ENCODE data around the gene SLC35F3.

The SLC35F3 gene

GRCh38 chr1:233998891-233999290 lies 94.4 kb downstream of the SLC35F3 start:
- no peak for DNase-seq
- H3K36me3 ChIP-seq (ENCODE audit: control insufficient read depth in 4 of 4, insufficient read depth in 4 of 4, low read length in 3 of 4) = no peaks in the 10 kb centered on the region
- no peaks in the 10 kb centered on the region for H3K4me1 ChIP-seq (ENCODE audit: control extremely low read depth in 1 of 4, control insufficient read depth in 4 of 4, insufficient read depth in 4 of 4, low read length in 3 of 4)
- POLR2A ChIA-PET = no interaction called here
- CTCF ChIA-PET = no interaction called here
- H3K9me3 ChIP-seq (ENCODE audit: control extremely low read depth in 1 of 5, control insufficient read depth in 4 of 5, insufficient read depth in 2 of 5, low read depth in 1 of 5, low read length in 4 of 5) = no peaks in the 10 kb centered on the region
- no peak overlapping the region for H3K27ac ChIP-seq (ENCODE audit: insufficient read depth in 1 of 2, low read depth in 1 of 2, low read length in 2 of 2, poor library complexity in 1 of 2, severe bottlenecking in 2 of 2)
- 97% methylated on average over 6 of the region's 6 CpGs for WGBS (ENCODE audit: insufficient coverage)
- peaks cover 0 to 7% (median 4%) of the 10 kb centered on the region in 5 experiments for H3K27me3 ChIP-seq (replicated peaks in 2 of 5; ENCODE audit: control insufficient read depth in 4 of 5, insufficient read depth in 5 of 5, low read length in 4 of 5)
- H3K4me3 ChIP-seq (ENCODE audit: control insufficient read depth in 1 of 7, extremely low read depth in 1 of 7, insufficient read depth in 4 of 7, low read depth in 2 of 7, low read length in 6 of 7) = no peak overlapping the region

- no peak for DNase-seq
- Histone ChIP-seq H3K27ac (ENCODE audit: insufficient read depth in 1 of 2, low read depth in 1 of 2, low read length in 2 of 2, poor library complexity in 1 of 2, severe bottlenecking in 2 of 2) (no peak overlapping the region), H3K36me3 (ENCODE audit: control insufficient read depth in 4 of 4, insufficient read depth in 4 of 4, low read length in 3 of 4) (no peaks in the 10 kb centered on the region), H3K27me3 (replicated peaks in 2 of 5; ENCODE audit: control insufficient read depth in 4 of 5, insufficient read depth in 5 of 5, low read length in 4 of 5) (peaks cover 0 to 5% (median 1%) of the 10 kb centered on the region in 5 experiments), H3K4me3 (ENCODE audit: control insufficient read depth in 1 of 7, extremely low read depth in 1 of 7, insufficient read depth in 4 of 7, low read depth in 2 of 7, low read length in 6 of 7) (no peak overlapping the region), H3K4me1 (ENCODE audit: control extremely low read depth in 1 of 4, control insufficient read depth in 4 of 4, insufficient read depth in 4 of 4, low read length in 3 of 4) (no peaks in the 10 kb centered on the region), H3K9me3 (ENCODE audit: control extremely low read depth in 1 of 5, control insufficient read depth in 4 of 5, insufficient read depth in 2 of 5, low read depth in 1 of 5, low read length in 4 of 5) (no peaks in the 10 kb centered on the region)
- CTCF ChIA-PET = no interaction called here
- POLR2A ChIA-PET = no interaction called here
- WGBS (ENCODE audit: insufficient coverage) = 65% methylated on average over 4 of the region's 5 CpGs
These were observed 96.1 kb downstream of the SLC35F3 start for GRCh38 chr1:234000557-234001041.

GRCh38 chr1:234001817-234002216 lies 97.3 kb downstream of the SLC35F3 start:
- H3K9me3 ChIP-seq (ENCODE audit: control extremely low read depth in 1 of 5, control insufficient read depth in 4 of 5, insufficient read depth in 2 of 5, low read depth in 1 of 5, low read length in 4 of 5) = no peaks in the 10 kb centered on the region
- POLR2A ChIA-PET = no interaction called here
- no peaks in the 10 kb centered on the region for H3K36me3 ChIP-seq (ENCODE audit: control insufficient read depth in 4 of 4, insufficient read depth in 4 of 4, low read length in 3 of 4)
- no peak overlapping the region for H3K27ac ChIP-seq (ENCODE audit: insufficient read depth in 1 of 2, low read depth in 1 of 2, low read length in 2 of 2, poor library complexity in 1 of 2, severe bottlenecking in 2 of 2)
- no peaks in the 10 kb centered on the region for H3K4me1 ChIP-seq (ENCODE audit: control extremely low read depth in 1 of 4, control insufficient read depth in 4 of 4, insufficient read depth in 4 of 4, low read length in 3 of 4)
- H3K27me3 ChIP-seq (replicated peaks in 2 of 5; ENCODE audit: control insufficient read depth in 4 of 5, insufficient read depth in 5 of 5, low read length in 4 of 5) = peaks cover 0 to 7% (median 0%) of the 10 kb centered on the region in 5 experiments
- H3K4me3 ChIP-seq (ENCODE audit: control insufficient read depth in 1 of 7, extremely low read depth in 1 of 7, insufficient read depth in 4 of 7, low read depth in 2 of 7, low read length in 6 of 7) = no peak overlapping the region
- no peak for DNase-seq
- CTCF ChIA-PET = no interaction called here

- POLR2A ChIA-PET = no interaction called here
These were observed 100.1 kb downstream of the SLC35F3 start for GRCh38 chr1:234004591-234004990.

GRCh38 chr1:234007684-234008083 lies 103.2 kb downstream of the SLC35F3 start:
- 100% methylated on average over 1 of the region's 1 CpG for WGBS (ENCODE audit: insufficient coverage)
- CTCF ChIA-PET = no interaction called here

More at GRCh38 chr1:234004591-234004990, 100.1 kb downstream of the SLC35F3 start:
- no peaks in the 10 kb centered on the region for H3K4me1 ChIP-seq (ENCODE audit: control extremely low read depth in 1 of 4, control insufficient read depth in 4 of 4, insufficient read depth in 4 of 4, low read length in 3 of 4)
- peaks cover 0 to 3% (median under 1%) of the 10 kb centered on the region in 5 experiments for H3K9me3 ChIP-seq (ENCODE audit: control extremely low read depth in 1 of 5, control insufficient read depth in 4 of 5, insufficient read depth in 2 of 5, low read depth in 1 of 5, low read length in 4 of 5)
- H3K27ac ChIP-seq (ENCODE audit: insufficient read depth in 1 of 2, low read depth in 1 of 2, low read length in 2 of 2, poor library complexity in 1 of 2, severe bottlenecking in 2 of 2) = no peak overlapping the region
- CTCF ChIA-PET = no interaction called here
- no peak overlapping the region for H3K4me3 ChIP-seq (ENCODE audit: control insufficient read depth in 1 of 7, extremely low read depth in 1 of 7, insufficient read depth in 4 of 7, low read depth in 2 of 7, low read length in 6 of 7)
- no peak for DNase-seq
- H3K27me3 ChIP-seq (replicated peaks in 2 of 5; ENCODE audit: control insufficient read depth in 4 of 5, insufficient read depth in 5 of 5, low read length in 4 of 5) = peaks cover 0 to 4% (median 0%) of the 10 kb centered on the region in 5 experiments
- no peaks in the 10 kb centered on the region for H3K36me3 ChIP-seq (ENCODE audit: control insufficient read depth in 4 of 4, insufficient read depth in 4 of 4, low read length in 3 of 4)

GRCh38 chr1:234008591-234008990 lies 104.1 kb downstream of the SLC35F3 start:
- no peak for DNase-seq
- Histone ChIP-seq H3K27me3 (replicated peaks in 2 of 5; ENCODE audit: control insufficient read depth in 4 of 5, insufficient read depth in 5 of 5, low read length in 4 of 5) (peaks cover 0 to 4% (median 0%) of the 10 kb centered on the region in 5 experiments), H3K9me3 (ENCODE audit: control extremely low read depth in 1 of 5, control insufficient read depth in 4 of 5, insufficient read depth in 2 of 5, low read depth in 1 of 5, low read length in 4 of 5) (peaks cover 0 to 4% (median 2%) of the 10 kb centered on the region in 5 experiments), H3K4me3 (ENCODE audit: control insufficient read depth in 1 of 7, extremely low read depth in 1 of 7, insufficient read depth in 4 of 7, low read depth in 2 of 7, low read length in 6 of 7) (no peak overlapping the region), H3K4me1 (ENCODE audit: control extremely low read depth in 1 of 4, control insufficient read depth in 4 of 4, insufficient read depth in 4 of 4, low read length in 3 of 4) (no peaks in the 10 kb centered on the region), H3K27ac (ENCODE audit: insufficient read depth in 1 of 2, low read depth in 1 of 2, low read length in 2 of 2, poor library complexity in 1 of 2, severe bottlenecking in 2 of 2) (no peak overlapping the region), H3K36me3 (ENCODE audit: control insufficient read depth in 4 of 4, insufficient read depth in 4 of 4, low read length in 3 of 4) (no peaks in the 10 kb centered on the region)
- ChIA-PET POLR2A (no interaction called here), CTCF (no interaction called here)

More at GRCh38 chr1:234007684-234008083, 103.2 kb downstream of the SLC35F3 start:
- Histone ChIP-seq H3K4me1 (ENCODE audit: control extremely low read depth in 1 of 4, control insufficient read depth in 4 of 4, insufficient read depth in 4 of 4, low read length in 3 of 4) (no peaks in the 10 kb centered on the region), H3K9me3 (ENCODE audit: control extremely low read depth in 1 of 5, control insufficient read depth in 4 of 5, insufficient read depth in 2 of 5, low read depth in 1 of 5, low read length in 4 of 5) (peaks cover 0 to 4% (median 2%) of the 10 kb centered on the region in 5 experiments), H3K27me3 (replicated peaks in 2 of 5; ENCODE audit: control insufficient read depth in 4 of 5, insufficient read depth in 5 of 5, low read length in 4 of 5) (peaks cover 0 to 4% (median 0%) of the 10 kb centered on the region in 5 experiments), H3K36me3 (ENCODE audit: control insufficient read depth in 4 of 4, insufficient read depth in 4 of 4, low read length in 3 of 4) (no peaks in the 10 kb centered on the region), H3K27ac (ENCODE audit: insufficient read depth in 1 of 2, low read depth in 1 of 2, low read length in 2 of 2, poor library complexity in 1 of 2, severe bottlenecking in 2 of 2) (no peak overlapping the region), H3K4me3 (ENCODE audit: control insufficient read depth in 1 of 7, extremely low read depth in 1 of 7, insufficient read depth in 4 of 7, low read depth in 2 of 7, low read length in 6 of 7) (no peak overlapping the region)
- POLR2A ChIA-PET = no interaction called here
- DNase-seq = no peak

- Histone ChIP-seq H3K4me3 (ENCODE audit: control insufficient read depth in 1 of 7, extremely low read depth in 1 of 7, insufficient read depth in 4 of 7, low read depth in 2 of 7, low read length in 6 of 7) (no peak overlapping the region), H3K27me3 (replicated peaks in 2 of 5; ENCODE audit: control insufficient read depth in 4 of 5, insufficient read depth in 5 of 5, low read length in 4 of 5) (peaks cover 0 to 4% (median 0%) of the 10 kb centered on the region in 5 experiments), H3K4me1 (ENCODE audit: control extremely low read depth in 1 of 4, control insufficient read depth in 4 of 4, insufficient read depth in 4 of 4, low read length in 3 of 4) (peaks cover 0 to 2% (median 0%) of the 10 kb centered on the region in 4 experiments), H3K27ac (ENCODE audit: insufficient read depth in 1 of 2, low read depth in 1 of 2, low read length in 2 of 2, poor library complexity in 1 of 2, severe bottlenecking in 2 of 2) (no peak overlapping the region), H3K36me3 (ENCODE audit: control insufficient read depth in 4 of 4, insufficient read depth in 4 of 4, low read length in 3 of 4) (no peaks in the 10 kb centered on the region), H3K9me3 (ENCODE audit: control extremely low read depth in 1 of 5, control insufficient read depth in 4 of 5, insufficient read depth in 2 of 5, low read depth in 1 of 5, low read length in 4 of 5) (peaks cover 0 to 4% (median 2%) of the 10 kb centered on the region in 5 experiments)
- no peak for DNase-seq
- ChIA-PET CTCF (no interaction called here), POLR2A (no interaction called here)
- no CpG with 5 or more reads among the region's 1 CpG for WGBS (ENCODE audit: insufficient coverage)
These were observed 105.2 kb downstream of the SLC35F3 start for GRCh38 chr1:234009668-234010067.

Data from common myeloid progenitor, CD34-positive (primary cell).